ENCODE data around the gene FBXW11. TPM values are rescaled to one million over a fixed set of nuclear protein-coding genes. Genes with fewer than 3 reads are reported as not detected.

Gene FBXW11
- total RNA-seq, 1 donor: 64.8 TPM

GRCh38 chr5:171845857-171846256 is 160.6 kb downstream of the FBXW11 start:
- no peak for TF ChIP-seq CTCF (IDR thresholded peaks at IDR 0.05; ENCODE audit: insufficient read depth, low read length)
- peak; percentile 45 for DNase-seq (ENCODE audit: low read depth)
- no peak overlapping the region for H3K4me3 ChIP-seq (ENCODE audit: low read depth, low read length)

GRCh38 chr5:171845040-171845630 is 161.3 kb downstream of the FBXW11 start:
- no peak for TF ChIP-seq CTCF (IDR thresholded peaks at IDR 0.05; ENCODE audit: insufficient read depth, low read length)
- no peak for DNase-seq (ENCODE audit: low read depth)
- H3K4me3 ChIP-seq (ENCODE audit: low read depth, low read length): no peak overlapping the region

DNA sequence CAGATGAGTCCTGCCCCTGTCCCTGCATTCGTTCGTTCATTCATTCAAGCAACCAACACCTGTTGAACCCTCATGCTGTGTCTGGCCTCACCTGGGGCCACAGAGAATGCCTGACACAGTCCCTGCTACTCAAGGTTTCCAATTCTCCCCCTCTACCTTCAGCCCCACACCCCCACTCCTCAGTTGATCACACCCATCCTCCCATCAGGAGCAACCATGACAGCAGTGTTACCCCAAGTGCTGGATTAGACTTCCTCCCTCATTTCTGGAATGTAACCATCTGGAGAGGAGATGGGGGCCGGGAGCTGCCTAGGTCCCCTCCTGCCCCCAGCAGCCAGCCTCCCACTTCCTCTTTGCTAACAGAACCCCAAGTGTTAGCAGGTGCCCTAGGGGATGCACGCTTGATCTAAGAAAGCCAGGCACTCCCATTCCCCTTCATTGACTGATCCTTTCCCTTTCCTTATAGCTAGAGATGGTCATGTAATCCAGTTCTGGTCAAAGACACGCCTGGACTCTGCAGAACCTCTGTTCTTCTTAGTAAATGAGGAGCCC is 163.6 kb downstream of the FBXW11 start:
- no peak for TF ChIP-seq CTCF (IDR thresholded peaks at IDR 0.05; ENCODE audit: insufficient read depth, low read length)
- H3K4me3 ChIP-seq (ENCODE audit: low read depth, low read length): no peak overlapping the region
- no peak for DNase-seq (ENCODE audit: low read depth)

DNA sequence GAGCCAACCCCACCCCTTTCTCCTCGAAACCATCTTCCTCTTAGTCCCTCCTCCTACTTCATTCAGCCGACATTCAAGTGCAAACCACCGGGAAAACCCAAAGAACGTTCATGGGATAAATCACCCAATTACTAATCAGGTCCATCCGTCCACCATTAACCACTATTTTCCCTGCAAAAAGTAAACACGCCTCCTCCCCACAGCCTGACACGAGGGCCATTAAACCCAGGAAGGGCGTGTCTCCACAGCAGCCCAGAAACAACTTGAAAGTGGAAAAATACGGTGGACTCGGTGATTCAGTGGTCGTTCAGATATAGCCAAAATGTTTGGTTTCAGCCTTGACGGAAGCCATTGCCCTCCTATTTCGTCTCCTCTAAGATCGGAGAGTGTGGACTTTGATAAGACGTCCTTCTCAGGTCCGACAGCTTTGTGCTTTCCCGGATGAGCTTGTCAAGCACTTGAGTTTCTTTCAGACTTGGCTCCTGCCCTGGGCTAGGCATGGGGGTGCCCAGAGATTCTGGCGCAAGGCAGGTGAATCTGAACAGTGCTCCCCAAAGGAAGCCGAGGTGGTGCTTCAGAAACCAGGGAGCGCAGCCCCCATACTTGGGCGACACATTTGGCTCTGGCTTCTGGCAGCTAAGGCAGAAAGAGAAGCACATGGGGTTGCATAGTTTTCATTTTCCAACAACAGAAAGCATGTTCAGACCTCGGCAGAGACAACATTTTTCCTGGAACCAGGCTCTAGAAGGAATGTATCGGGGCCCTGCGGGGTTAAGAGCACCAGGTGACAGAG is 164.3 kb downstream of the FBXW11 start:
- TF ChIP-seq CTCF (IDR thresholded peaks at IDR 0.05; ENCODE audit: insufficient read depth, low read length): no peak
- peak; percentile 21 for DNase-seq (ENCODE audit: low read depth)
- peak overlapping the region; percentile 31 for H3K4me3 ChIP-seq (ENCODE audit: low read depth, low read length)

GRCh38 chr5:171840711-171841522 is 165.5 kb downstream of the FBXW11 start:
- no peak for TF ChIP-seq CTCF (IDR thresholded peaks at IDR 0.05; ENCODE audit: insufficient read depth, low read length)
- no peak overlapping the region for H3K4me3 ChIP-seq (ENCODE audit: low read depth, low read length)
- DNase-seq (ENCODE audit: low read depth): no peak

GRCh38 chr5:171840066-171840465 is 166.4 kb downstream of the FBXW11 start:
- no peak for TF ChIP-seq CTCF (IDR thresholded peaks at IDR 0.05; ENCODE audit: insufficient read depth, low read length)
- no peak for DNase-seq (ENCODE audit: low read depth)
- H3K4me3 ChIP-seq (ENCODE audit: low read depth, low read length): no peak overlapping the region
